PFSK-1 (cell line): ENCODE measurements around the gene TREM2.

Experiments
- FOXP2 ChIP-seq: optimal IDR thresholded peaks from 2 replicates; pipeline ENCODE3; 2011; ENCODE audit warnings: borderline replicate concordance, control low read depth, inconsistent platforms; ENCODE audit not compliant: insufficient read depth; ENCODE audit errors: extremely low read length, extremely low read depth
- POLR2AphosphoS5 ChIP-seq: IDR thresholded peaks from 2 replicates; pipeline ENCODE4 v1.6.1; 2012; ENCODE audit warnings: low read depth, mild to moderate bottlenecking, control low read depth, low read length, moderate library complexity
- SIN3A ChIP-seq: IDR thresholded peaks from 2 replicates; pipeline ENCODE4 v1.6.1; 2012; ENCODE audit warnings: mild to moderate bottlenecking, low read length, moderate library complexity, borderline replicate concordance; ENCODE audit not compliant: insufficient read depth
- TAF1 ChIP-seq: IDR thresholded peaks from 2 replicates; pipeline ENCODE4 v1.6.1; 2012; ENCODE audit warnings: low read length, control low read depth, borderline replicate concordance; ENCODE audit not compliant: insufficient read depth

GRCh38 chr6:41122373-41122772 is 40.5 kb downstream of the TREM2 start:
- TF ChIP-seq TAF1 (no peak), FOXP2 (no peak), SIN3A (no peak), POLR2AphosphoS5 (no peak)
